Pons (tissue), 1 donor: ENCODE measurements around the gene REEP6.
"Not testable (repeated sequence)": the region's sequence is repeated elsewhere in the genome, so short reads cannot be mapped to it uniquely, and the experiment has no call there.

ENCODE experiments used
- DNase-seq: peaks from one replicate; pipeline ENCODE4 v3.0.0-alpha.2; 2016; ENCODE audit warnings: low spot score

The REEP6 gene

GRCh38 chr19:1490311-1491113 lies 469 bp upstream of the REEP6 start, which contains the start of gene PCSK4:
Gene PCSK4, minus strand, starts transcription at chr19:1490350. Its CDS starts 4 bp downstream, at chr19:1490346.
- DNase-seq, result peak; percentile 99

- DNase-seq, result no peak
Measured at GRCh38 chr19:1491849-1492170, 829 bp downstream of the REEP6 start.

GRCh38 chr19:1492474-1493006 lies 1.6 kb downstream of the REEP6 start:
- DNase-seq, result no peak

GRCh38 chr19:1494115-1494815 lies 3.3 kb downstream of the REEP6 start:
- no peak for DNase-seq

GRCh38 chr19:1495051-1495798 lies 4.2 kb downstream of the REEP6 start:
- DNase-seq, result no peak

- DNase-seq, result no peak
Measured at GRCh38 chr19:1495799-1496713, 5.1 kb downstream of the REEP6 start.

GRCh38 chr19:1496714-1497577 lies 6.0 kb downstream of the REEP6 start:
- DNase-seq, result no peak

GRCh38 chr19:1497578-1498235 lies 6.7 kb downstream of the REEP6 start:
- DNase-seq, result no peak

GRCh38 chr19:1499231-1499630 lies 8.2 kb downstream of the REEP6 start:
- DNase-seq, result not testable (repeated sequence)

GRCh38 chr19:1501200-1501595 lies 10.2 kb downstream of the REEP6 start:
- DNase-seq, result no peak

- DNase-seq, result no peak
Measured at GRCh38 chr19:1502433-1503088, 11.6 kb downstream of the REEP6 start.

- DNase-seq, result peak; percentile 30
Measured at GRCh38 chr19:1503089-1503924, 12.3 kb downstream of the REEP6 start.

GRCh38 chr19:1503925-1504773 lies 13.2 kb downstream of the REEP6 start:
- no peak for DNase-seq

GRCh38 chr19:1505012-1505411 lies 14.0 kb downstream of the REEP6 start:
- no peak for DNase-seq

- DNase-seq, result no peak
Measured at GRCh38 chr19:1505991-1506881, 15.3 kb downstream of the REEP6 start.

GRCh38 chr19:1507192-1507660 lies 16.2 kb downstream of the REEP6 start:
- DNase-seq, result no peak
